HepG2 (cell line): ENCODE measurements around the gene FIBP. TPM values are rescaled to one million over a fixed set of nuclear protein-coding genes. Genes with fewer than 3 reads are reported as not detected.

Source experiments
- ATAC-seq: fragments of 200-7000 bp; cut with Tn5 transposase; 3 replicates; pipeline ENCODE4 v1.9.1; 2020; ENCODE audit warnings: mild to moderate bottlenecking, moderate library complexity
- BruUV-seq: library from RNA; stranded (reverse); fragments of 400-500 nt; replicated peaks from 2 replicates; lab custom pipeline; 2021; lab: Mats Ljungman, UMichigan
- CTCF ChIA-PET: fragments of 300-600 bp; formaldehyde crosslinking; extraction: SDS; loops from one replicate; lab custom pipeline; 2021; ENCODE audit warnings: low total read pairs, inconsistent platforms, low intra/inter-chr PET ratio; lab: Yijun Ruan, JAX
- POLR2A ChIA-PET: fragments of 350-600 bp; sonication (Branson Sonifier 250); formaldehyde crosslinking; loops from one replicate; lab custom pipeline; 2020; ENCODE audit warnings: antibody characterized with exemption, inconsistent platforms; lab: Yijun Ruan, JAX
- DNase-seq: peaks from one replicate; pipeline ENCODE4 v3.0.0-alpha.2; 2015; ENCODE audit warnings: low spot score
- FAIRE-seq: peaks from 3 replicates; lab custom pipeline; 2011; peaks lifted over from hg19 to GRCh38; lab: Jason Lieb, UNC
- H2AFZ ChIP-seq: one replicate; pipeline ENCODE4 v1.6.1; 2011; ENCODE audit warnings: low read length, inconsistent platforms
- H3K27ac ChIP-seq: fragments of 300-600 bp; 3 replicates; pipeline ENCODE4 v1.8.0; 2011; ENCODE audit warnings: mixed run types, mild to moderate bottlenecking, mixed read lengths, low read length, inconsistent platforms; ENCODE audit not compliant: insufficient read depth; ENCODE audit errors: extremely low read length
- H3K27me3 ChIP-seq, 2 experiments: fragments of 200-600 bp in 1 of 2; 2 replicates in 1 of 2; 3 replicates in 1 of 2; pipeline versions ENCODE4 v1.6.0 to v1.8.0; 2011; ENCODE audit warnings: low read length in 2 of 2, mild to moderate bottlenecking in 2 of 2, moderate library complexity in 2 of 2, inconsistent platforms in 1 of 2; ENCODE audit not compliant: insufficient read depth in 2 of 2, control insufficient read depth in 1 of 2
- H3K36me3 ChIP-seq, 2 experiments: fragments of 200-600 bp in 1 of 2; replicated peaks in 1 of 2; 2 replicates in 1 of 2; 3 replicates in 1 of 2; pipeline versions ENCODE4 v1.5.1 to v1.8.0; 2011; ENCODE audit warnings: low read length in 2 of 2, inconsistent platforms in 1 of 2; ENCODE audit not compliant: insufficient read depth in 2 of 2, control insufficient read depth in 1 of 2
- H3K4me1 ChIP-seq: 2 replicates; pipeline ENCODE4 v1.5.1; 2012; ENCODE audit warnings: low read length, inconsistent platforms; ENCODE audit not compliant: insufficient read depth
- H3K4me2 ChIP-seq: 2 replicates; pipeline ENCODE4 v1.6.0; 2011; ENCODE audit warnings: low read depth, low read length, inconsistent platforms
- H3K4me3 ChIP-seq, 3 experiments: fragments of 200-600 bp in 1 of 3; sonication (generic), shearing (Covaris generic) in 1 of 3; replicated peaks in 1 of 3; 2 replicates each; pipeline ENCODE4 v1.5.1; 2011 to 2016; ENCODE audit warnings: low read length in 3 of 3, inconsistent platforms in 2 of 3, low read depth in 2 of 3, mild to moderate bottlenecking in 2 of 3, control low read depth in 1 of 3, mixed read lengths in 1 of 3; ENCODE audit not compliant: insufficient read depth in 1 of 3
- H3K79me2 ChIP-seq: one replicate; pipeline ENCODE4 v1.6.1; 2011; ENCODE audit warnings: low read length, inconsistent platforms; ENCODE audit not compliant: insufficient read depth
- H3K9ac ChIP-seq: 2 replicates; pipeline ENCODE4 v1.6.0; 2011; ENCODE audit warnings: mild to moderate bottlenecking, low read depth, low read length, inconsistent platforms; ENCODE audit not compliant: insufficient read depth
- H3K9me3 ChIP-seq: 2 replicates; pipeline ENCODE4 v1.5.1; 2012; ENCODE audit warnings: mild to moderate bottlenecking, low read length
- H4K20me1 ChIP-seq: 2 replicates; pipeline ENCODE4 v1.6.0; 2011; ENCODE audit warnings: inconsistent platforms, mild to moderate bottlenecking, low read length, moderate library complexity; ENCODE audit not compliant: insufficient read depth
- ATF7-NPFF ChIP-seq: sonication (generic); formaldehyde crosslinking; IDR thresholded peaks from 2 replicates; pipeline ENCODE4 v1.8.1; 2023; ENCODE audit warnings: mild to moderate bottlenecking, low read depth, missing genetic modification reagents, moderate library complexity
- ELF1 ChIP-seq: sonication (generic); formaldehyde crosslinking; IDR thresholded peaks from 2 replicates; pipeline ENCODE4 v1.4.0; 2020; ENCODE audit warnings: missing genetic modification reagents
- HNF4G ChIP-seq, 2 experiments: sonication (generic) in 1 of 2; formaldehyde crosslinking in 1 of 2; IDR thresholded peaks; 2 replicates each; pipeline versions ENCODE4 v1.4.0 to v1.6.1; 2011 to 2020; ENCODE audit warnings: borderline replicate concordance in 2 of 2, low read depth in 2 of 2, mild to moderate bottlenecking in 2 of 2, low read length in 1 of 2, missing genetic modification reagents in 1 of 2, moderate library complexity in 1 of 2
- IKZF1 ChIP-seq: fragments of 450-650 bp; IDR thresholded peaks from 2 replicates; pipeline ENCODE4 v1.7.1; 2016
- RFXAP ChIP-seq: sonication (generic); formaldehyde crosslinking; IDR thresholded peaks from 2 replicates; pipeline ENCODE4 v1.4.0; 2020; ENCODE audit warnings: missing genetic modification reagents, borderline replicate concordance
- WGBS: methylation state at CpG from one replicate; pipeline ENCODE4 v1.1.6; 2017; ENCODE audit warnings: low lambda C conversion rate; 5-methylcytosine and 5-hydroxymethylcytosine counted together
- in situ Hi-C: cut with HindIII; loops from 2 replicates; pipeline ENCODE4 v1.10.0; 2017; ENCODE audit warnings: low pct_unique_long_range_greater_than_20kb; ENCODE audit not compliant: extremely low pct_ligation_motif_present
- intact Hi-C: fragments of 100-400 bp; cut with micrococcal nuclease; formaldehyde crosslinking; loops from one replicate; pipeline ENCODE4 v1.10.0; 2022; ENCODE audit not compliant: unreplicated experiment
- polyA plus RNA-seq, 8 experiments: library from polyadenylated mRNA; depleted of rRNA in 3 of 8; stranded (reverse) in 7 of 8; unstranded in 1 of 8; fragments of >200 nt; fragmentation: Illumina TruSeq in 4 of 8; extraction: Trizol in 4 of 8; gene quantifications; 2 replicates each; pipeline versions ENCODE4 v1.2.1 to v1.2.3, GENCODE V29; 2011 to 2016; ENCODE audit warnings: low read depth in 4 of 8, missing spikeins in 1 of 8, mixed read lengths in 1 of 8; ENCODE audit not compliant: insufficient read depth in 1 of 8
- total RNA-seq, 5 experiments: library from RNA; depleted of rRNA; stranded (reverse); fragments of >200 nt; fragmentation: Illumina TruSeq; extraction: Trizol; gene quantifications; 2 replicates each; pipeline ENCODE4 v1.2.3, GENCODE V29; 2016; ENCODE audit warnings: low read depth in 1 of 5
- TF ChIP-seq, protein P1 (sequence below): sonication (generic); formaldehyde crosslinking; IDR thresholded peaks from 2 replicates; pipeline ENCODE4 v1.8.1; 2023; ENCODE audit warnings: mild to moderate bottlenecking, moderate library complexity, missing genetic modification reagents
- TF ChIP-seq, protein P2 (sequence below): sonication (generic); formaldehyde crosslinking; IDR thresholded peaks from one replicate; pipeline ENCODE4 v1.5.1; 2020; ENCODE audit warnings: mild to moderate bottlenecking, missing genetic modification reagents; ENCODE audit errors: not compliant biosample characterization

Gene FIBP
- total and polyA plus RNA-seq, 2 of the 13 experiments (the other 11 are each of a cell fraction or from before 2014, with no cell fraction given), result 42.9 to 62.1 TPM

DNA sequence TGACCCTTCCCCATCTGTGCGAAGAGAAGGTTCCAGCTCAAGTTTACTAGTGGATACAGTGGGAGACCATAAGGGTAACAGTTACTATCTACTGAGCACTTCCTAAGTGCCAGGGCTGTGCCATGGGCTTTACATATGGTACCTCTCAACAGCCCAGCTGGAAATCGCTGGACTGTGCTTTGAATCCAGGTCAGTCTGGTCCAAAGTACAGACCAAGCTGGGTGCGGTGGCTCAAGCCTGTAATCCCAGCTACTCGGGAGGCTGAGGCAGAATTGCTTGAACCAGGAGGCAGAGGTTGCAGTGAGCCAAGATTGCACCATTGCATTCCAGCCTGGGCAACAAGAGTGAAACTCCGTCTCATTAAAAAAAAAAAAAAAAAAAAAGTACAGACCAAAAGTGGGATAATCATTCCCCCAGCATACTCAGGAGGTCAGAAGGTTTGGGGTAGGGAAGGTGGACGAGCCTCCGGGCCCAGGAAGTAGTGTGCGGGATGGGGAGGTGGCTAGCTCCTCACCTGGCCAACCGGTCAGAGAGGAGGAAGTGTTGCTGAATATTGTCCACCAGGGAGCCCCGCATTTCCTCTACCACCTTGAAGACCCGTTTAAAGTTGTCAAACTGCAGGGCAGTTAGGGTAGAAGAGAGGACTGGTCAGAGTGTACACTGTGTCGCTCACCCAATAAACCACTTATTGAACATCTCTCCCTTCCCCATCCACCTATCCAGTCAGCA lies 2.3 kb downstream of the FIBP start:
- no peaks in the 10 kb centered on the region for H4K20me1 ChIP-seq
- no peak overlapping the region for H3K27ac ChIP-seq
- CTCF ChIA-PET, result interaction anchor here (0.6 to 6.9 kb wide), 3 partner anchors 103 to 418 kb away, joined by 3 to 77 read pairs (median 63); no protein-coding TSS in a partner anchor
- peaks cover 54% of the 10 kb centered on the region for H3K4me1 ChIP-seq
- peaks cover 4 to 19% of the 10 kb centered on the region in 2 experiments; a peak in 4 of 5 replicates for H3K36me3 ChIP-seq
- H3K27me3 ChIP-seq, result no peaks in the 10 kb centered on the region; a peak in 1 of 5 replicates
- DNase-seq (no peak), FAIRE-seq (no peak), ATAC-seq (no peak)
- TF ChIP-seq IKZF1 (no peak), ELF1 (no peak), RFXAP (CRISPR knock-in tag) (no peak), HNF4G (IDR thresholded peaks at IDR 0.05; ENCODE audit: borderline replicate concordance, low read depth, low read length) (no peak), HNF4G (CRISPR knock-in tag; IDR thresholded peaks at IDR 0.05; ENCODE audit: borderline replicate concordance, low read depth) (no peak), ATF7-NPFF (no peak)
- TF ChIP-seq, protein P1, sequence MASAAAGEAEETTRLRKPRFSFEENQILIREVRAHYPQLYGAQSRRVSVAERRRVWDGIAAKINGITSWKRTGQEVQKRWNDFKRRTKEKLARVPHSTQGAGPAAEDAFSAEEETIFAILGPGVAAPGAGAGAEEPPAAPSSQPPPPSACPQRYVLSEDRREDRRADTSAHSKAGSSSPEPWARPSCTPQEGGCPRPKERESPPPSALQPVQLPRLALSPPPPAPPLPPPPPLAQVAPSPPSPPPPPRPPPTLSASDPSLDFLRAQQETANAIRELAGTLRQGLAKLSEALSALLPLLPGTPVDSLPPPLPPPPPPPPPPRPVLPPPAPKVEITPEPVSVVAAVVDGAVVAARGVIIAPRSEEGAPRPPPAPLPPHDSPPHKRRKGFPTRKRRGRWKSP (CRISPR knock-in tag), result no peak
- TF ChIP-seq, protein P2, sequence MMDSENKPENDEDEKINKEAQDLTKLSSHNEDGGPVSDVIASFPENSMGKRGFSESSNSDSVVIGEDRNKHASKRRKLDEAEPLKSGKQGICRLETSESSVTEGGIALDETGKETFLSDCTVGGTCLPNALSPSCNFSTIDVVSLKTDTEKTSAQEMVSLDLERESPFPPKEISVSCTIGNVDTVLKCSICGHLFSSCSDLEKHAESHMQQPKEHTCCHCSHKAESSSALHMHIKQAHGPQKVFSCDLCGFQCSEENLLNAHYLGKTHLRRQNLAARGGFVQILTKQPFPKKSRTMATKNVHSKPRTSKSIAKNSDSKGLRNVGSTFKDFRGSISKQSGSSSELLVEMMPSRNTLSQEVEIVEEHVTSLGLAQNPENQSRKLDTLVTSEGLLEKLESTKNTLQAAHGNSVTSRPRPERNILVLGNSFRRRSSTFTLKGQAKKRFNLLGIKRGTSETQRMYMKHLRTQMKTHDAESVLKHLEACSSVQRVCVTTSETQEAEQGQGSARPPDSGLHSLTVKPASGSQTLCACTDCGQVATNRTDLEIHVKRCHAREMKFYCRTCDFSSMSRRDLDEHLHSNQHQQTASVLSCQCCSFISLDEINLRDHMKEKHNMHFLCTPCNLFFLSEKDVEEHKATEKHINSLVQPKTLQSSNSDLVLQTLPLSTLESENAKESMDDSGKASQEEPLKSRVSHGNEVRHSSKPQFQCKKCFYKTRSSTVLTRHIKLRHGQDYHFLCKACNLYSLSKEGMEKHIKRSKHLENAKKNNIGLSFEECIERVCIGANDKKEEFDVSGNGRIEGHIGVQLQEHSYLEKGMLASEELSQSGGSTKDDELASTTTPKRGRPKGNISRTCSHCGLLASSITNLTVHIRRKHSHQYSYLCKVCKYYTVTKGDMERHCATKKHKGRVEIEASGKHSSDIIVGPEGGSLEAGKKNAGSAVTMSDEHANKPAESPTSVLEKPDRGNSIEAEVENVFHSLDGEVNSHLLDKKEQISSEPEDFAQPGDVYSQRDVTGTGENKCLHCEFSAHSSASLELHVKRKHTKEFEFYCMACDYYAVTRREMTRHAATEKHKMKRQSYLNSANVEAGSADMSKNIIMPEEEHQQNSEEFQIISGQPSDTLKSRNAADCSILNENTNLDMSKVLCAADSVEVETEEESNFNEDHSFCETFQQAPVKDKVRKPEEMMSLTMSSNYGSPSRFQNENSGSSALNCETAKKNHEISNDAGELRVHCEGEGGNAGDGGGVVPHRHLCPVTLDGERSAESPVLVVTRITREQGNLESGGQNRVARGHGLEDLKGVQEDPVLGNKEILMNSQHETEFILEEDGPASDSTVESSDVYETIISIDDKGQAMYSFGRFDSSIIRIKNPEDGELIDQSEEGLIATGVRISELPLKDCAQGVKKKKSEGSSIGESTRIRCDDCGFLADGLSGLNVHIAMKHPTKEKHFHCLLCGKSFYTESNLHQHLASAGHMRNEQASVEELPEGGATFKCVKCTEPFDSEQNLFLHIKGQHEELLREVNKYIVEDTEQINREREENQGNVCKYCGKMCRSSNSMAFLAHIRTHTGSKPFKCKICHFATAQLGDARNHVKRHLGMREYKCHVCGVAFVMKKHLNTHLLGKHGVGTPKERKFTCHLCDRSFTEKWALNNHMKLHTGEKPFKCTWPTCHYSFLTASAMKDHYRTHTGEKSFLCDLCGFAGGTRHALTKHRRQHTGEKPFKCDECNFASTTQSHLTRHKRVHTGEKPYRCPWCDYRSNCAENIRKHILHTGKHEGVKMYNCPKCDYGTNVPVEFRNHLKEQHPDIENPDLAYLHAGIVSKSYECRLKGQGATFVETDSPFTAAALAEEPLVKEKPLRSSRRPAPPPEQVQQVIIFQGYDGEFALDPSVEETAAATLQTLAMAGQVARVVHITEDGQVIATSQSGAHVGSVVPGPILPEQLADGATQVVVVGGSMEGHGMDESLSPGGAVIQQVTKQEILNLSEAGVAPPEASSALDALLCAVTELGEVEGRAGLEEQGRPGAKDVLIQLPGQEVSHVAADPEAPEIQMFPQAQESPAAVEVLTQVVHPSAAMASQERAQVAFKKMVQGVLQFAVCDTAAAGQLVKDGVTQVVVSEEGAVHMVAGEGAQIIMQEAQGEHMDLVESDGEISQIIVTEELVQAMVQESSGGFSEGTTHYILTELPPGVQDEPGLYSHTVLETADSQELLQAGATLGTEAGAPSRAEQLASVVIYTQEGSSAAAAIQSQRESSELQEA, result no peak
- intact Hi-C loops, result loop anchor here (5.0 kb wide), 1 partner anchor 46 kb away; no protein-coding TSS in a partner anchor
- WGBS, result 93% methylated on average over 12 of the region's 12 CpGs
- BruUV-seq, result no TSS peak
- POLR2A ChIA-PET, result interaction anchor here (1.3 to 7.6 kb wide), 3 partner anchors 26 to 174 kb away, joined by 3 to 78 read pairs (median 11); partner anchors contain the start of genes CFL1 and MUS81
- peaks cover 4% of the 10 kb centered on the region for H3K79me2 ChIP-seq
- no peak overlapping the region for H3K9ac ChIP-seq
- H2AFZ ChIP-seq, result no peak overlapping the region
- in situ Hi-C loops, result no loop called here
- no peak overlapping the region for H3K4me2 ChIP-seq
- no peak overlapping the region for H3K4me3 ChIP-seq
- H3K9me3 ChIP-seq, result no peaks in the 10 kb centered on the region
